ENCODE data around the gene CCBE1.

- TF ChIP-seq CTCF (IDR thresholded peaks at IDR 0.05) (no peak), POLR2A (IDR thresholded peaks at IDR 0.05) (no peak), POLR2AphosphoS5 (IDR thresholded peaks at IDR 0.05) (peak; percentile 61 to 81 (median 74)), EP300 (IDR thresholded peaks at IDR 0.05) (peak; percentile 4 to 73 (median 24))
Measured at GRCh38 chr18:59681051-59681450, 16.2 kb downstream of the CCBE1 start.
